Right ventricle myocardium inferior (tissue), 1 donor: ENCODE results near the gene EEFSEC. TPM values are rescaled to one million over a fixed set of nuclear protein-coding genes. Genes with fewer than 3 reads are reported as not detected.

Source experiments
- ATAC-seq: fragments of 200-7000 bp; cut with Tn5 transposase; one replicate; pipeline ENCODE4 v1.9.1; 2020; ENCODE audit warnings: mild to moderate bottlenecking, moderate library complexity
- DNase-seq: peaks from one replicate; pipeline ENCODE4 v3.0.0; 2021; ENCODE audit errors: missing footprints
- intact Hi-C: fragments of 100-400 bp; cut with DNase I; formaldehyde crosslinking; loops from one replicate; pipeline ENCODE4 v1.11.0; 2022
- total RNA-seq: library from RNA; stranded (reverse); fragmentation: NEBNext Ultra II Directional; extraction: Animal tissue kit (Norgen Biotek cat#: 25700); gene quantifications from one replicate; pipeline ENCODE4 v1.2.1, GENCODE V29; 2021
- donor health status: DM: no; HTN: yes; CAD: no; lungs with severe emphysema.

EEFSEC gene
- total RNA-seq, 1 donor from 2014 or later: 19.4 TPM

GRCh38 chr3:128427872-128428822 is 274.9 kb downstream of the EEFSEC start:
- intact Hi-C loops: loop anchor here (2.0 to 5.0 kb wide), 3 partner anchors 69 to 181 kb away; no protein-coding TSS in a partner anchor
- DNase-seq (peak; percentile 33), ATAC-seq (no peak)

- intact Hi-C loops: loop anchor here (5.0 kb wide), 2 partner anchors 68 to 153 kb away; no protein-coding TSS in a partner anchor
- no peak for ATAC-seq
- peak; percentile 53 for DNase-seq
Measured at GRCh38 chr3:128429275-128429674, 276.0 kb downstream of the EEFSEC start.

- intact Hi-C loops: loop anchor here (5.0 kb wide), 2 partner anchors 68 to 153 kb away; no protein-coding TSS in a partner anchor
- ATAC-seq (no peak), DNase-seq (peak; percentile 66)
Measured at GRCh38 chr3:128429751-128430150, 276.5 kb downstream of the EEFSEC start.

- ATAC-seq (no peak), DNase-seq (no peak)
- intact Hi-C loops: no loop called here
Measured at GRCh38 chr3:128430301-128430700, 277.0 kb downstream of the EEFSEC start.

GRCh38 chr3:128430731-128431130 is 277.4 kb downstream of the EEFSEC start:
- DNase-seq (peak; percentile 9), ATAC-seq (no peak)
- intact Hi-C loops: no loop called here

- intact Hi-C loops: no loop called here
- DNase-seq (no peak), ATAC-seq (no peak)
Measured at GRCh38 chr3:128431803-128432300, 278.6 kb downstream of the EEFSEC start.

- intact Hi-C loops: no loop called here
Measured at GRCh38 chr3:128432301-128432970, 279.2 kb downstream of the EEFSEC start.

GRCh38 chr3:128432971-128433836 is 279.9 kb downstream of the EEFSEC start:
- no peak for ATAC-seq
- peak; percentile 67 for DNase-seq
- intact Hi-C loops: no loop called here

More at GRCh38 chr3:128432301-128432970, 279.2 kb downstream of the EEFSEC start:
- peak; percentile 62 for DNase-seq
- no peak for ATAC-seq

- DNase-seq (no peak), ATAC-seq (no peak)
- intact Hi-C loops: no loop called here
Measured at GRCh38 chr3:128433837-128434165, 280.5 kb downstream of the EEFSEC start.

GRCh38 chr3:128434524-128434923 is 281.2 kb downstream of the EEFSEC start:
- DNase-seq (peak; percentile 6), ATAC-seq (no peak)
- intact Hi-C loops: no loop called here

- intact Hi-C loops: no loop called here
- ATAC-seq (no peak), DNase-seq (peak; percentile 31)
Measured at GRCh38 chr3:128435058-128435457, 281.8 kb downstream of the EEFSEC start.

GRCh38 chr3:128435561-128435960 is 282.3 kb downstream of the EEFSEC start:
- DNase-seq (no peak), ATAC-seq (no peak)
- intact Hi-C loops: no loop called here

GRCh38 chr3:128436214-128436613 is 282.9 kb downstream of the EEFSEC start:
- no peak for DNase-seq
- intact Hi-C loops: no loop called here
- no peak for ATAC-seq

GRCh38 chr3:128438488-128439072 is 285.3 kb downstream of the EEFSEC start:
- DNase-seq (peak; percentile 9), ATAC-seq (peak; percentile 25)
- intact Hi-C loops: no loop called here

GRCh38 chr3:128439226-128439625 is 285.9 kb downstream of the EEFSEC start:
- intact Hi-C loops: no loop called here
- ATAC-seq (no peak), DNase-seq (peak; percentile 56)

- DNase-seq (peak; percentile 41), ATAC-seq (no peak)
- intact Hi-C loops: no loop called here
Measured at GRCh38 chr3:128442070-128442469, 288.8 kb downstream of the EEFSEC start.

GRCh38 chr3:128442949-128443348 is 289.7 kb downstream of the EEFSEC start:
- no peak for ATAC-seq
- DNase-seq: peak; percentile 59
- intact Hi-C loops: no loop called here

- intact Hi-C loops: no loop called here
- ATAC-seq (no peak), DNase-seq (no peak)
Measured at GRCh38 chr3:128443771-128444170, 290.5 kb downstream of the EEFSEC start.
